RPMI8226 (cell line): Measurements from ENCODE around the gene PROC.
"Not testable (repeated sequence)": the region's sequence is repeated elsewhere in the genome, so short reads cannot be mapped to it uniquely, and the experiment has no call there.

ENCODE experiments used
- DNase-seq: peaks from one replicate; pipeline ENCODE4 v3.0.0-alpha.2; 2015

PROC gene

DNA sequence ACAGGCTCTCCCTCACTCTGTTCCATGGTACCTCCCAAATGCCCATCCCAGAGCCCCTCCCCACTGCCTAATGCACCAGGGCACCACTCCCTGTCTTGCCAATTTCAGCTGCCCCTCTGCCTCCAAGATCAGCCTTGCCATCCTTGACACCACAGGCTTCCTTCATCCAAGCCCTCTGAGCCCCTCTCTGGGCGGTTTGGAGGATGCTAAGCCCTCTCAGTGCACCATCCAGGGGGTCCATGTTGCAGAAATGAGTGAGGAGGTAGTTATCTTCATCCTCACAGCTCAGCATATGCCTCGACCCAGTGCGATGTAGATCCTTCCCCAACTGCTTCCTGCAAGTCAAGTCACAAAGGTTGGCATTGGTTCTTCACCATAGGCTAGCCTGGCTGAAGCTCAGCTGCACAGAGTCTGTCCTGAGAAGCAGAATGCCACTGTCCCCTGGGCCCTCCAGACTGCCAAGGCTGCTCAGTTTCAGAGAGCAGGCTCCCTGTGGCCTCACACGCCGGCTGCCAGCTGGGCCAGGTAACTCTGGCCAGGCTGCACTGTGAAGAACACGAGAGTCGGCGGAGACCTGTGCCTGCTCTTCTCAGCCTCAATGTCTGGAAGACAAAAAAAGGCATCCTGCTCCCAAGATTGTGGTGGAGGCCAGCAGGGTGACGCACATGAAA lies 20.5 kb upstream of the PROC start:
- peak; percentile 23 for DNase-seq

DNA sequence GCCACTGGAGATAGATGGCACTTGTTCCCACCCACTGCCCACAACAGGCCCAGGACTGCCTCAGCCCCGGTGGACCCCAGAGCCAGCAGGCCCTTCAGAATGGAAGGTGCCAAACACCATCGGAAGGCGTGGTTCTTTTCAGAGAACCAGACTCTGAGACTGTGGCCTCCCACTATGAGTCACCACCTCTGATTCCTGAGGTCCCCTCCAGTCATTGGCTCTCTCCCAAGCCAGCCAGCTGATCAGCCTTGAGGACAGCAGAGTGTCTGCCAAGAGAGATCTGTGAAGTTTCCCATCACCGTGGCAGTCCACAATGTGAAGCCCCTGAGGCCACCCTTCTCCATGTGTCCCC lies 20.0 kb upstream of the PROC start:
- peak; percentile 93 for DNase-seq

DNA sequence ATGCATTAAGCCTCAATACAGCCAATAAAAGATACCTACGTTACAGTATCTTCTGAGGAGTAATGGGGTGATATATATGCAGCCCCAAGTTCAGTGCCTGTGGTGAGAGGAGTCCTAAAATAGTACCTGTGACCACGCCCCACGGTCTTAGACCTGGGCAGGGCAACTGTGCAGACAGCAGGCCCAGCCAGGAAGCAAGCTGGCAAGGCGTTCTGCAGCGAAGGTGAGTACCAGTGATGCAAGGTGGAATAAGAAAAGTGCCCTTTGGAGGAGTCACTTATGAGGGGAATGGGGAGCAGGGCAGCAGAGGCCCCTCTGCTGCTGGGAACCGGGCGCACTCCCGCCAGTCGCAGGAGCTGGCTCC lies 17.7 kb upstream of the PROC start:
- DNase-seq: peak; percentile 35

DNA sequence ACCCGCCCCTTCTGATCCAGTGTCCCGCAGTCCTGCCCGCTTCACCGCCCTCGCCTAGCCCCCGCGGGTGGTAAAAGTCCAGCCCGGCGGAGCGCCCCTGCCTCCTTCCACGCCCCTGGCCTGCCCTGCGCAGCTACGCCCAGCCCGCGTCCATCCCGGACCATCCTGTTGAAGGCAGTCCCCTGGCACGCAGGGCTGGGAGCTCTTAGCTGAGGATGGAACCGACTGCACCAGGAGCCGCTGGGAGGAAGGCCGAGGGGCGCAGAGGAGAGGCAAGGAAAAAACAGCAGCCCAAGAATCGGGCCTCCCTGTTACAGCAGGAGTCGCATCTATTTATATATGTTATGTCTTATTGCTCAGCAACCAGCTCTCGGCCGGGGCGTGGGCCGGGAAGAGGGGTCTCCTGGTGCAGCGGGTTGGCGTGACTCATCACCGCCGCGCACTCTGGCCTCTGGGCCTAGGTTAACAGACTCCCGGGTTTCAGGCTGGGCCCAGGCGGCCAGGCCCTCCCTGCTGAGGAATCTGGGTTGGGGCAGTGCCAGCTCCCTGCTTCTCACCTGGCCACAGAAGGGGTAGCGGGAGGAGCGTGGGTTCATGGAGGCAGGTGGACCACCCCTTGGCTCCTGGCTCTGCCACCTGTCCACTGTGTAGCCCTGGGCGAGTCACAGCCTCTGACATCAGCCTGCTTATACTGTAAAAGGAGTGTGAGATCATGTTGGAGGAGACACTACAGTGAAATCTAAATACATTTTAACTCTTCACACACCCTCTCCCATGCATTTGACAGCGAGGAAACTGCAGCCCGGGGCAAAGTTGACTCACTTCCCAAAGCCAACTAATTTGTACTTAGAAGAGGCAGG lies 17.1 kb upstream of the PROC start:
- DNase-seq: no peak

DNA sequence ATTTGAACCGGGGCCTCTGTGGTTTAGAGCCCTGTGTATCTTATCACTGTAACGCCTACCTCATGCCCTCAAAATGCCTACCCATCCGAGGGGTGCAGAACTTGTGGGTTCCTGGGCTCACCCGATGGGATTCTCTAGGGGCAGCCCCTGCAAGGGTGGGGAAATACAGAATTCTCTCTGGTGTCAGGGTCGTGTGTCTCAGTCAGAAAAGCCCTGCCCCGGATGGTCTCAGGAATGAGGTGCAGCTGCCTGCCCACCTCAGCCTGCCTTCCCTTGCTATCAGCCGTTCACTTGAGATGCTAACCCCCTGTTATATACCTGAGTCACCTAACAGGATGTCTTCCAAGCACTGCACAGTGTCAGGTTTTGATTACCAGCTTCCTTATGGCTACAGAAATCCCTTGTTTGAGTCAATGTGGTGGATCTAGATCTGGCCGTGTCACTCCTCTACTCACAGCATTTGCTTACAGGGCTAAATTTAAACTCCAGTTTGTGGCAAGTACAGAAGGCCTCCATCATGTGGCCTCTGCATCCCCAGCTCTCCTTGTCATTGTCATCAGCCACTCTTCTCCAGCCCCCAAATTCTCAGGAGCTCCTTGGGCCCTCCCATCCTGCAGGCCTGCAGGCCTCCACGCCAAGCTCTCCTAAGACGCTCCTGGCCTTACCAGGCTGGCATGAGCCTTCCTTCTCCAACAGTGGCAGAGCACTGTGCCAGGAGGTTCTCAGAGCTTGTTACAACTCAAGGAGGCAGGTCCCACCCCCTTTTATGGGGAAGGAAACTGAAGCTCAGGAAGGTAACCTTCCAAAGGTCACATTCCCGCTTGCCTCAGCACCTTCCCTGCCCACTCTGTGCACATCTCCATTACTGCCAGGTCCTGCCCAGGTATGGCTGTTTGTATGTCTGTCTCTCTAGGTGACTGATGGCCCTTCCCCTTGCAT lies 16.2 kb upstream of the PROC start:
- DNase-seq: no peak

DNA sequence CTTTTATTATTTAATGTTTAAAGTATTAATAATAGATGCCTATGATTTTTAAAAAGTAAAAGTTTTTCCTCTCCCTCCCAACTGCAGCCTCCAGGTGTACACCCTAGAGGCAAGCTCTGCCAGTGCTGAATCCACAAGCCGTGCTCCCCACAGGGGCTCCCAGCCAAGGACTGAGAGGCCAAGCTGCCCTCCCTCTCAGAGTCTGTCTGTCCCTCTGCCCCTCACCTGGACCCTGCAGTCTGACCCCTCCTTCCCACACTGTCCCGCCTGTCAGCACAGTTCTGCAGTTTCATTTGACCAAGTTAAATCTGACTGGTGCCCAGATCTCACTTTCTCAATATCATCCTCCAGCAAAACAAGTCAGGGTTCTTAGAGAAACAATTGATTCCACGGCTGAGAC lies 14.8 kb upstream of the PROC start:
- DNase-seq: no peak

DNA sequence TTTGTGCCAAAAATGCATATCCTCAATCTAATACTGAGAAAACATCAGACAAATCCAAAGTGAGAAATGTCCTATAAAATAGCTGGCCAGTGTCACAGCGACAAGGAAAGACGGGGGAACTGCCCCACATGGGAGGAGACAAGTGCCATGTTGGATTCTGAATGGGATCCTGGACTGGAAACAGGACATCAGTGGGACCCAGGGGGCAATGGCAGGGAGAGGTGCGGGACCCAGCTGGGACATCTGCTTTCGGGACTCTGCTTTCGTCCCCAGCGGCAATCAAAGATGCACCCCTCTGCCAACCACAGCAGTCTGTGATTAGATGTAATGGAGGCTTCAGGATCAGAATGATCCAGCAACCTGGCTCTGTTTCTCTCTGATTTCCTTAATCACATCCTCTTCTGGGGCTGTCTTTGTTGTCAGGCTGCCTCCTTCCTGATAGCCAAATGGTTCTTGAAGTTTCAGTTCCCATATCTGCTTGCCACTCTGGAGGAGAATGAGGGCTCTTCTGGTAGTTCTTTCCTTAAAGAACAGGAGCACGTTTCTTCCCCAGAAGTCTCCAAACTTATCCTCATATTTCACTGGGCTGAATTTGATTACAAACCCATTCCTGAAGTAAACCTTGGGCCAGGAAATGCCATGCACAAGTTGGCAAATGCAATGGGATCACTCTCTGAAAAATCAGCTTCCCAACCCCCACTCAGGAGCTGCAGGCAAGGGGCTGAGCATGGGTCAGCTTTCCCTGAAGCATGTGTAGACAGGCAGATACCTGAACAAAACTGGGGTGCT lies 13.6 kb upstream of the PROC start:
- DNase-seq: peak; percentile 61

DNA sequence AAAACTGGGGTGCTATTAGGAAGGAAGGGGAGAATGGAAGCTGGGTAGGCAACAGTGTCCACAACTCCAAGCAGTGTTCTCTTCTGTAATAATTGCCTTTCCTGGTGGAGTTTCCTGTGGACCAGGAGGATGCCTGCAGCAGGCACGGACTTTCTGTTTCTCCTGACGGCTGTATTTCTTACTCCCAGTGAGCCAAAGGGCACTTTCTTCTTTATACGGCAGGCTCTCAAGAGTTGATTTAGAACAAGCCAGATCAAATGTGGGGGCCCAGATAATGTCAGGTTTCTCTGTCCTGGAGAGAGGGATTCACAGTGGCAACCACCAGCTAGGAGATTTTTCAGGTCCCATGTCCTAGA lies 13.0 kb upstream of the PROC start:
- DNase-seq: no peak

DNA sequence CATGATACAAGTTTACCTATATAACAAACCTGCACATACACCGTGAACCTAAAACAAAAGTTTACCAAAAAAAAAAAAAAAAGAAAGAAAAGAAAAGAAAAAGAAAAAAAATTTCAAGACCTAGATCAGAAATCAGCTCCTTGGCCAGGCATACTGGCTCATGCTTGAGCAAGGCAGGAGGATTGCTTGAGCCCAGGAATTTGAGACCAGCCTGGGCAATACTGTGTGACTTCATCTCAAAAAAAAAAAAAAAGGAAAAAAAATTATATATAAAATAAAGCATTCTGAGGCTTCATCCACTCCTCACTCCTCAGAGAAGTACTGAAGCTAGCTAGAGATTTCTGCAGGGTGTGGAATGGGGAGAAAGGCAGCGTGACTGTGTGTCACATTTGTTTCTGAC lies 11.8 kb upstream of the PROC start:
- no peak for DNase-seq

DNA sequence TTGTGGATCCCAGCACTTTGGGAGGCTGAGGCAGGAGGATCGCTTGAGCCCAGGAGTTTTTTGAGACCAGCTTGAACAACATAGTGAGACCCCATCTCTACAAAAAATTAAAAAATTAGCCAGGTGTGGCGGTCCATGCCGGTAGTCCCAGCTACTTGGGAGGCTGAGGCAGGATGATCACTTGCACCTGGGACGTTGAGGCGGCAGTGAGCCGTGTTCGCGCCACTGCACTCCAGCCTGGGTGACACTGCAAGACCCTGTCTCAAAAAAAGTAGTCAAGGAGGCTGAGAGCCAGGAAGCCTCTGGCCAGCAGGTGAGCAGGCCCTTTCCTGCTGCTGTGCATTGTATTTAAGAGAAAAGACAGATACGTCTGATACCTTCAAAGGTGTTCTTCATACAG lies 11.1 kb upstream of the PROC start:
- no peak for DNase-seq

DNA sequence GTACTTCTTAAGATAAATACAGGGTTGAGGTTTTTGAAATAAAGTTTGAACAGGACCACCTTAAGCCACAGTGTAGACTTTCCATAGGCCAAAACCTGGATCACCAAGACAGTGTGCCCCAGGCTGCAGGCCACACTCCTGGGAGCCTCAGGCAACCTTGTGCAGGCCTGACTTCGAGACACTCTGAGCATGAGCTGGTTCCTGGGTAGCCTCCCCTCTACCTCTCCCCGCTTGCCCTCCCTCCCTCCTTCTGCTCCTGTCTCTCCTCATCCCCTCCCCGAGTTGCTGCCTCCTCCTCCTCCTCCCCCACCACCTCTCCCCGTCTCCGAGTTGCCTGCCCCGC lies 10.6 kb upstream of the PROC start:
- DNase-seq: no peak

DNA sequence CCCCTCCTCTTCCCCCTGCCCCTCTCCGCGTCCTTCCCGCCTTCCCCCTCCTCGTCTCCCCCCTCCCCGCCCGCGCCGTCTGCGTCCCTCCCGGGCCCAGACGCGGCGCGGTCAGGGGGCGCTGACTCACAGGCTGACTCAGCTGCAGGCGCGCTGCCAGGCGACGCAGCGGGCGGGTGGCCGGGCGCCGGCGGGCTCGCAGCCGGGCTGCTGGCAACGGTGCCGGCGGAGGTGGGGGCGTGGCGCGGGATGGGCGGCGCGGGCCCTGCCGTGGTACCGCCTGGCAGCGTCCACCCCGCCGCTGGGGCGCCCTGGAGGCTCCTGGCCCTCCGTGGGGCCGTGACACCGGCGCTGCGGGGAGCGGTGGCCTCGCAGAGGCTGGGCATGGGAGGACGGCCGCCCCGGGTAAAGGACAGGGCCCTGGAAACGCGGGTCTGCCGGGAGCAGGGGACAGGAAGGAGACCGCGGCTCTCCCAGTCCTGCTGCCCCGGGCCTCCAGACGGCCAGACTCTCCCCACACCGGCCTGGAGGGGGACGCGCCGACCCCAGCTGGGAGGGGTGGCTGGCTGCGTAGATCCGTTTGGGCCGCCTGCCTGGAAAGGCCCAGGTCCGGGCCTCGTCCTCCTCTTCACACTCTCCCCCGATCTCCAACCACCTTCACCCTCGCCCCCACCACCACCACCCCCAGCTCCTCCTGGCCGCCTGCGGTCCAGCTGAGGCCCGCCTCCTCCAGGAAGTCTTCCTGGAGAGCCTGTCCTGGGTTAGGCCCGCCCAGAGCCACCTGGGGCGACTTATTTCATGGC lies 10.0 kb upstream of the PROC start:
- peak; percentile 95 for DNase-seq

DNA sequence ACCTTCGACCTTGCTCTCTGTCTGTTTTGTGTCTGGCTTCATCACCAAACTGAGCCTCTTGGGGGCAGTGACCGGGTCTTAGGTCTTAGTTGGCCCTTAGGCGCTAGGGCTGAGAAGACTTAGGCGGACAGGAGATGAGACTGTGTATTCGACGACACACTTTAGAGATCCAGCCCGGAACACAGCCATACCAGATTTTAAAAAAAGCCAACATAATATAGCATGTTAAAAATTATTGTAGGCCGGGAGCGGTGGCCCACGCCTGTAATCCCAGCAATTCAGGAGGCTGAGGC lies 9.5 kb upstream of the PROC start:
- no peak for DNase-seq

DNA sequence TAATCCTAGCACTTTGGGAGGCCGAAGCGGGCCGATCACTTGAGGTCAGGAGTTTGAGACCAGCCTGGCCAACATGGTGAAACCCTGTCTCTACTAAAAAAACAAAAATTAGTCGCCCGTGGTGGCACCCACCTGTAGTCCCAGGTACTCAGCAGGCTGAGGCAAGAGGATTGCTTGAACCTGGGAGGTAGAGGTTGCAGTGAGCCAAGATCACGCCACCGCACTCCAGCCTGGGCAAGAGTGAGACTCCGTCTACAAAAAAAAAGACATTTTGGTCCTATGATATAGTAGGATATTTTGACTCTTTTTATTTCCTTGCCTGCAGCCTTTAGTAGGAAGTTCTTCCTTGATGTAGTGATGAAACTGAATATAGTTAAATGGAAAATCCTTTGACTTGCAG lies 8.5 kb upstream of the PROC start:
- not testable (repeated sequence) for DNase-seq

DNA sequence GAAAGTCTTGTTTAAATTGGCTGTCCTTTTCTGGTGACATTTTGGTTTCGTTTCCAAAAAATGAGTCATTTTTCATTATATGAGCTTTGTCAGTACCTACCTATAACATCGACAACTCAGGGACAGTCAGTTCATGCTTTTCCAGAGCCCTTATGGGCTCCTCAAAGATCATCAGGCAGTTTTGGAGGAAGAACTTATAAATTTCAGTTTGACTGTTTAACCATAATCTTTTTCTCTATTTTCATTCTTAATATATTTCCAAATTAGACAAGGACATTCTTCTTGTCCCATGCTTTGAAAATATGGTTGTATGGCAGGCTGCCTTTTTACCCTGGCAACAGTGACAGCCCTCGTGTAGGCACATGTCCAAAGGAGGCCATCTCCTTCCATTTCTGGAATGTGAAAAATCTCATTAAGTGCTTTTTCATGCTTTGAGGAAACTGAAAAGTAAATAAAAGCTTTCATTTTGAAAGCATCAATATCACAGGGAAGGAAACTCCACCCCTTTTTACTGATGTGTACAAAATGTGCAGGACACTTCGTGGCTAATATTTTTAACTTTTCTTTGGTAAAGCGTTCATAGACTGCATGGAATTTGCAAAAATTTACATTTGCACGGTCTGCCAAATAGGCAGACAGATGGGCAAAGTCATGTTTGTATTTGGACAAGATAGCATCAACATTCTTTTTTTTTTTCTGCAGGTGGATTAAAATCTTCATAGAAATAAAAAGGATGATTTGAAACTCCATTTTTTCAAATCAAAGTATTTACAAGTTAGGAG lies 7.2 kb upstream of the PROC start:
- peak; percentile 58 for DNase-seq

DNA sequence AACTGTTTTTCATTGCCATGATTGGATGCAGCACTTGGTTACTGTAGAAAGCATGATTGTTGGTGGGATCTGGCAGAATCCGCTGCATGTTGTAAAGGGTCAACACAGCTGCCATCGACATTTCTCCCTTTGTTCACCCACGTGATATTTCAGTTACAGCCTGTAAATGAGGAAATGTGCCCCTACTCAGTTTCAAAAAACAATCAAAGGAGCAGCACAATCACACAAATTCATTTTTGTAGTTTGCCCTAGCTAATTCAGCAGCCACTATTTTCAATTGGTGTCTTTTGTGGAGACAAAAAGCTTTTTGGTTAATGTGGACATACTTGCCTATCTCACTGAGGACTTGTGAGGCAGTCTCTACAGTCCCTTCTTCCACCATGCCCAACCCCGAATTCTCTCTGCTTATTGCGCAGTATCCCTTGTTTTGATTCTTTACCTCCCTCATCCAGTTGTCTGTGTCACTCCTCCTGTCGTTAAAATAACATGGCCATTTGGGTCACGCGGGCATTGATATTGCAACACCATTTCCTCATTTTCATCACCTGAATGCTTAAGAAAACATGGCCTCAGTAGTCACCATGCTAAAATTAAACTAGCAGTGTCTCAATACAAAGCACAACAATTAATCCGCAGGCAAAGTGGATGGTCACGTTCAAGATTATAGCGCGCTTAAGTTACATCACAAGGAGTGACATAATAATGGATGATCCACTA lies 6.4 kb upstream of the PROC start:
- DNase-seq: no peak

DNA sequence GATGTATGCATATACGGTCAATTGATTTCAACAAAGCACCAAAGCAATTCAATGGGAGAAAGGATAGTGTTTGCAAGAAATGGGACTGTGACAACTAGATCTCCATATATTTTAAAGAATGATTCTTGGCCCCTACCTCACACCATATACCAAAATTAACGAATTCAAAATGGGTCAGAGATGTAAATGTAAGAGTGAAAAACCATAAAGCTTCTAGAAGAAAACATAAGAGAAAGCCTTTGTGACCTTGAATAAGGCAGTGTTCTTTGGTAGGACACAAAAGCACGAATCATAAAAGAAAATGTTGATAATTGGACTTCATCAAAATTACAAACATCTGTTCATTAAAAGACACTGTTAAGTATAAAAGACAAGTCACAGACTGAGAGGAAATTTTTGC lies 5.0 kb upstream of the PROC start:
- DNase-seq: no peak

DNA sequence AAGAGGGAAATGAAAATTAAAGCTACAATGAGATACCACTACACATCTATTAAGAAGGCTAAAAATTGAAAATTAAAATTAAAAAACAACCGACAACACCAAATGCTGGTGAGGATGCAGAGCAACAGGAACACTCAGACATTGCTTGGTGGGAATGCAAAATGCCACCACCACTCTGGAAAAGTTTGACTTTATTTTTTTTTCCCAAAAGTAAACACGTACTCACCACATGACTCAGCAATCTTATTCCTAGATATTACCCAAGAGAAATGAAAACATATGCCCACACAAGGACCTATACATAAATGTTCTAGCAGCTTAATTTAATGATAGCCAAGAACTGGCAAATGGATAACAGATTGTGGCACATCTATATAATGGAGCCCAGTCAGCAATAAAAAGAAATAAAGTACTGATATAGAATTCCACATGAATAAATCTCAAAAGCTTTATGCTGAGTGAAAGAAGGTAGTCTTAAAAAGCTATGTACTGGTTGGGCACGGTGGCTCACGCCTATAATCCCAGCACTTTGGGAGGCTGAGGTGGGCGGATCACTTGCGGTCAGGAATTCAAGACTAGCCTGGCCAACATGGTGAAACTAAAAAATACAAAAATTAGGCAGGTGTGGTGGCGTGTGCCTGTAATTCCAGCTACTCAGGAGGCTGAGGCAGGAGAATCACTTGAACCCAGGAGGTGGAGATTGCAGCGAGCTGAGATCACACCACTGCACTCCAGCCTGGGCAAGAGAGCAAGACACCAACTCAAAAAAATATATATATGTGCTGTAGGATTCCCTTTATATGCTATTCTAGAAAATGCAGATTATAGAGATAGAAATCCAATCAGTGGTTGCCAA lies 4.2 kb upstream of the PROC start:
- no peak for DNase-seq

DNA sequence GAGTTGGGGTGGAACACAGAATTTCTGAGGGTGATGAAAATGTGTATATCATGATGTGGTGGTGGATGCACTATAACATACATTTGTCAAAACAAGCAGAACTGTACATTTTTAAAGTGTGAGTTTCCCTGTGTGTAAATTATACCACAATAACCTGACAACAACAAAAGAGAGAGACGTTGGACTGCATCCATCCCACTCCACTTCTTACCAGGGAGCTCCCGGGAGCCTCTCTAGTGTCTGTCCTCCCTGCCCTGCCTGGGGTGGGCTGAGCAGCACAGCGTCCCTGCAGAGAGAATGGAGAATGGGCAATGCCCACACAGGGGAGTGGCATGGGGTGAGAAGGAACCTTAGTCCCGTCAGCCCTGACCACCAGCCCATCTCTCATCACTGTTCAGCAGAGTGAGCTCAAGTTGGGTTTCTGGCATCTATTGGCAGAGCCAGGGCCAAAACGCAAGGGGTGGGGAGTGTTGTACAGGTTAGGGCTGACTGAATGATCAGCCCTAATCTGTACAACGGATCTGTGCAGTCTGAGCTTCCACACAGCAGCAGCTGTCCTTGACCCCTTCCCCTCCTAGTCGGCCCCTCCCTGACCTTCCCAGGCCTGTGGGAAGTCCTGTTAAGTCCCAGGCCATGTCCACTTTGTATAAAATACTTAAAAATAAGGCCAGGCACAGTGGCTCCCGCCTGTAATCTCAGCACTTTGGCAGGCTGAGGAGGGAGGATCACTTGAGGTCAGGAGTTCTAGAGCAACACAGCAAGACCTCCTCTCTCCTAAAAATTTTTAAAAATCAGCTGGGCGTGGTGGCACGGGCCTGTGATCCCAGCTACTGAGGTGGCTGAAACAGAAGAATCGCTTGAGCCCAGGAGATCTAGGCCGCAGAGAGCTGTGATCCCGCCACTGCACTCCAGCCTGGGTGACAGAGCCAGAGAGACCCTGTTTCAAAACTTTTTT lies 3.3 kb upstream of the PROC start:
- DNase-seq: no peak
